ENCODE results near the gene CUTA.

The CUTA gene

GRCh38 chr6:33417903-33418689 lies at the start of gene CUTA:
Gene CUTA (minus strand): TSS chr6:33418107. CDS start chr6:33418000, 107 bp downstream.
- DNase-seq (ENCODE audit: low read depth), result peak; percentile 98

GRCh38 chr6:33467091-33467490 lies 49.2 kb upstream of the CUTA start:
- DNase-seq (ENCODE audit: low read depth), result no peak

- DNase-seq (ENCODE audit: low read depth), result no peak
These were observed 48.3 kb upstream of the CUTA start for GRCh38 chr6:33466075-33466735.

GRCh38 chr6:33459226-33459625 lies 41.3 kb upstream of the CUTA start:
- DNase-seq (ENCODE audit: low read depth), result no peak

GRCh38 chr6:33458676-33459075 lies 40.8 kb upstream of the CUTA start:
- DNase-seq (ENCODE audit: low read depth), result no peak

GRCh38 chr6:33456156-33456555 lies 38.2 kb upstream of the CUTA start:
- no peak for DNase-seq (ENCODE audit: low read depth)

- DNase-seq (ENCODE audit: low read depth), result no peak
These were observed 37.1 kb upstream of the CUTA start for GRCh38 chr6:33455051-33455450.

GRCh38 chr6:33454009-33454946 lies 36.4 kb upstream of the CUTA start, which contains the start of gene ZBTB9:
Gene ZBTB9 (plus strand): TSS chr6:33454576. CDS start chr6:33455101, 525 bp downstream.
- peak; percentile 80 for DNase-seq (ENCODE audit: low read depth)

GRCh38 chr6:33453393-33454008 lies 35.6 kb upstream of the CUTA start:
- no peak for DNase-seq (ENCODE audit: low read depth)

GRCh38 chr6:33452496-33452895 lies 34.6 kb upstream of the CUTA start:
- DNase-seq (ENCODE audit: low read depth), result no peak

GRCh38 chr6:33451606-33452005 lies 33.7 kb upstream of the CUTA start:
- no peak for DNase-seq (ENCODE audit: low read depth)

- DNase-seq (ENCODE audit: low read depth), result no peak
These were observed 32.5 kb upstream of the CUTA start for GRCh38 chr6:33450434-33450833.

GRCh38 chr6:33446356-33446755 lies 28.4 kb upstream of the CUTA start:
- no peak for DNase-seq (ENCODE audit: low read depth)

- DNase-seq (ENCODE audit: low read depth), result no peak
These were observed 27.3 kb upstream of the CUTA start for GRCh38 chr6:33445119-33445603.

GRCh38 chr6:33443619-33444504 lies 26.0 kb upstream of the CUTA start:
- DNase-seq (ENCODE audit: low read depth), result no peak

GRCh38 chr6:33443025-33443424 lies 25.1 kb upstream of the CUTA start:
- DNase-seq (ENCODE audit: low read depth), result no peak

GRCh38 chr6:33442283-33442682 lies 24.4 kb upstream of the CUTA start:
- DNase-seq (ENCODE audit: low read depth), result no peak

- DNase-seq (ENCODE audit: low read depth), result no peak
These were observed 23.6 kb upstream of the CUTA start for GRCh38 chr6:33441457-33441856.

GRCh38 chr6:33440649-33441309 lies 22.9 kb upstream of the CUTA start:
- no peak for DNase-seq (ENCODE audit: low read depth)
